GM19023 (cell line): Measurements from ENCODE around the gene KCNMA1.
"Not testable (repeated sequence)": the region's sequence is repeated elsewhere in the genome, so short reads cannot be mapped to it uniquely, and the experiment has no call there.

ENCODE experiments used
- ATAC-seq: cut with Tn5 transposase; IDR thresholded peaks from one replicate; pipeline ENCODE4 v1.9.1; 2021; ENCODE audit warnings: mild to moderate bottlenecking, moderate library complexity; ENCODE audit not compliant: unreplicated experiment

The KCNMA1 gene

GRCh38 chr10:77637532-77638320 is at the start of gene KCNMA1:
Gene KCNMA1 (minus strand): TSS chr10:77637808.
- no peak for ATAC-seq

GRCh38 chr10:77686650-77687417 is 49.2 kb upstream of the KCNMA1 start:
- no peak for ATAC-seq

GRCh38 chr10:77686096-77686495 is 48.5 kb upstream of the KCNMA1 start:
- ATAC-seq: no peak

GRCh38 chr10:77685432-77685831 is 47.8 kb upstream of the KCNMA1 start:
- ATAC-seq: no peak

- ATAC-seq: not testable (repeated sequence)
Measured at GRCh38 chr10:77683088-77683432, 45.5 kb upstream of the KCNMA1 start.

GRCh38 chr10:77682393-77683087 is 44.9 kb upstream of the KCNMA1 start:
- no peak for ATAC-seq

- ATAC-seq: no peak
Measured at GRCh38 chr10:77681839-77682238, 44.2 kb upstream of the KCNMA1 start.

- no peak for ATAC-seq
Measured at GRCh38 chr10:77680811-77681210, 43.2 kb upstream of the KCNMA1 start.

- no peak for ATAC-seq
Measured at GRCh38 chr10:77680065-77680464, 42.5 kb upstream of the KCNMA1 start.

GRCh38 chr10:77679217-77679616 is 41.6 kb upstream of the KCNMA1 start:
- ATAC-seq: no peak

GRCh38 chr10:77678146-77678545 is 40.5 kb upstream of the KCNMA1 start:
- no peak for ATAC-seq

GRCh38 chr10:77675347-77675746 is 37.7 kb upstream of the KCNMA1 start:
- ATAC-seq: no peak

- ATAC-seq: no peak
Measured at GRCh38 chr10:77673515-77674140, 36.0 kb upstream of the KCNMA1 start.

GRCh38 chr10:77673101-77673500 is 35.5 kb upstream of the KCNMA1 start:
- no peak for ATAC-seq

- ATAC-seq: no peak
Measured at GRCh38 chr10:77671594-77672252, 34.1 kb upstream of the KCNMA1 start.

- ATAC-seq: no peak
Measured at GRCh38 chr10:77670817-77671443, 33.3 kb upstream of the KCNMA1 start.

GRCh38 chr10:77669892-77670291 is 32.3 kb upstream of the KCNMA1 start:
- no peak for ATAC-seq

- peak; percentile 81 for ATAC-seq
Measured at GRCh38 chr10:77667426-77668324, 30.1 kb upstream of the KCNMA1 start.

GRCh38 chr10:77666821-77667220 is 29.2 kb upstream of the KCNMA1 start:
- no peak for ATAC-seq
